ENCODE results near the gene KIF5A.

Gene KIF5A

GRCh38 chr12:57620245-57620935 is 70.5 kb downstream of the KIF5A start:
- DNase-seq (ENCODE audit: low spot score), result no peak

GRCh38 chr12:57620936-57621496 is 71.2 kb downstream of the KIF5A start:
- DNase-seq (ENCODE audit: low spot score), result no peak

- DNase-seq (ENCODE audit: low spot score), result peak; percentile 62
These were observed 71.9 kb downstream of the KIF5A start for GRCh38 chr12:57621497-57622292.

- peak; percentile 1 for DNase-seq (ENCODE audit: low spot score)
These were observed 72.7 kb downstream of the KIF5A start for GRCh38 chr12:57622293-57623245.

GRCh38 chr12:57623385-57623784 is 73.5 kb downstream of the KIF5A start:
- no peak for DNase-seq (ENCODE audit: low spot score)

GRCh38 chr12:57623811-57624390 is 74.1 kb downstream of the KIF5A start:
- no peak for DNase-seq (ENCODE audit: low spot score)

- DNase-seq (ENCODE audit: low spot score), result no peak
These were observed 74.8 kb downstream of the KIF5A start for GRCh38 chr12:57624441-57625220.

GRCh38 chr12:57625261-57626032 is 75.6 kb downstream of the KIF5A start:
- DNase-seq (ENCODE audit: low spot score), result peak; percentile 1

GRCh38 chr12:57626111-57626920 is 76.5 kb downstream of the KIF5A start:
- peak; percentile 1 for DNase-seq (ENCODE audit: low spot score)

GRCh38 chr12:57626921-57627445 is 77.1 kb downstream of the KIF5A start:
- DNase-seq (ENCODE audit: low spot score), result peak; percentile 1

GRCh38 chr12:57627501-57628279 is 77.8 kb downstream of the KIF5A start:
- peak; percentile 16 for DNase-seq (ENCODE audit: low spot score)

- no peak for DNase-seq (ENCODE audit: low spot score)
These were observed 78.7 kb downstream of the KIF5A start for GRCh38 chr12:57628280-57629191.

GRCh38 chr12:57629897-57630471 is 80.1 kb downstream of the KIF5A start:
- peak; percentile 79 for DNase-seq (ENCODE audit: low spot score)

GRCh38 chr12:57630891-57631433 is 81.1 kb downstream of the KIF5A start:
- DNase-seq (ENCODE audit: low spot score), result no peak

GRCh38 chr12:57631566-57632072 is 81.8 kb downstream of the KIF5A start:
- no peak for DNase-seq (ENCODE audit: low spot score)
